AG04449 (cell line): ENCODE data around the gene DAG1.

Experiments
- CTCF ChIA-PET: fragments of 350-600 bp; formaldehyde crosslinking; extraction: SDS; loops from one replicate; lab custom pipeline; 2021; ENCODE audit warnings: antibody characterized with exemption; lab: Yijun Ruan, JAX
- POLR2A ChIA-PET: fragments of 400-600, 350-600 bp; formaldehyde crosslinking; extraction: SDS; loops from one replicate; lab custom pipeline; 2020; ENCODE audit warnings: antibody characterized with exemption, inconsistent platforms; lab: Yijun Ruan, JAX
- DNase-seq: peaks from one replicate; pipeline ENCODE4 v3.0.0-alpha.2; 2010; ENCODE audit warnings: low read depth, low spot score
- H3K4me3 ChIP-seq: 2 replicates; pipeline ENCODE4 v1.5.1; 2011; ENCODE audit warnings: low read depth, mild to moderate bottlenecking, control low read depth, low read length
- CTCF ChIP-seq: IDR thresholded peaks from one replicate; pipeline ENCODE4 v1.5.1; 2011; ENCODE audit warnings: mild to moderate bottlenecking, moderate library complexity, low read length, control low read depth, inconsistent platforms; ENCODE audit not compliant: insufficient read depth; ENCODE audit errors: missing control alignments

Gene DAG1

GRCh38 chr3:49428752-49429080 lies 41.4 kb upstream of the DAG1 start:
- no peak for DNase-seq
- ChIA-PET POLR2A (interaction anchor here (0.5 to 1.4 kb wide), 5 partner anchors 8 to 408 kb away, joined by 3 to 7 read pairs (median 4); partner anchors contain the start of genes RHOA and TCTA), CTCF (interaction anchor here (1.0 to 2.6 kb wide), 3 partner anchors 21 to 89 kb away, joined by 3 to 11 read pairs (median 4); partner anchors contain the start of gene USP4)
- peak overlapping the region; percentile 81 for H3K4me3 ChIP-seq
- TF ChIP-seq CTCF: no peak

GRCh38 chr3:49434731-49435130 lies 35.3 kb upstream of the DAG1 start:
- ChIA-PET CTCF (no interaction called here), POLR2A (no interaction called here)
- DNase-seq: no peak
- H3K4me3 ChIP-seq: no peak overlapping the region
- no peak for TF ChIP-seq CTCF

GRCh38 chr3:49445391-49445790 lies 24.7 kb upstream of the DAG1 start:
- ChIA-PET CTCF (interaction anchor here (1.7 to 3.9 kb wide), 4 partner anchors 9 to 275 kb away, joined by 3 to 29 read pairs (median 12); partner anchors contain the start of genes KLHDC8B and USP4), POLR2A (interaction anchor here (1.2 to 2.2 kb wide), 3 partner anchors 23 to 105 kb away, joined by 3 to 8 read pairs (median 7); partner anchors contain the start of genes AMT, RHOA, TCTA and USP4)
- H3K4me3 ChIP-seq: no peak overlapping the region
- DNase-seq: no peak
- no peak for TF ChIP-seq CTCF

- POLR2A ChIA-PET: no interaction called here
- TF ChIP-seq CTCF: no peak
- CTCF ChIA-PET: interaction anchor here (0.9 to 7.3 kb wide), 5 partner anchors 9 to 284 kb away, joined by 3 to 58 read pairs (median 12); partner anchors contain the start of genes KLHDC8B and USP4
- no peak overlapping the region for H3K4me3 ChIP-seq
- no peak for DNase-seq
These were observed 16.4 kb upstream of the DAG1 start for GRCh38 chr3:49453621-49454020.

- no peak overlapping the region for H3K4me3 ChIP-seq
- no peak for TF ChIP-seq CTCF
- POLR2A ChIA-PET: no interaction called here
- CTCF ChIA-PET: interaction anchor here (0.9 to 3.6 kb wide), 6 partner anchors 9 to 160 kb away, joined by 3 to 16 read pairs (median 6); partner anchors contain the start of gene USP4
- DNase-seq: no peak
These were observed 15.6 kb upstream of the DAG1 start for GRCh38 chr3:49454458-49454857.

- TF ChIP-seq CTCF: no peak
- no peak overlapping the region for H3K4me3 ChIP-seq
- DNase-seq: no peak
- CTCF ChIA-PET: interaction anchor here (0.9 to 3.6 kb wide), 4 partner anchors 8 to 160 kb away, joined by 3 to 12 read pairs (median 6); partner anchors contain the start of gene USP4
- POLR2A ChIA-PET: interaction anchor here (1.7 kb wide), 1 partner anchor 15 kb away, joined by 5 read pairs; the partner anchor contains the start of gene DAG1
These were observed 15.0 kb upstream of the DAG1 start for GRCh38 chr3:49454898-49455681.
